ENCODE measurements around the gene ICOS. TPM values are rescaled to one million over a fixed set of nuclear protein-coding genes. Genes with fewer than 3 reads are reported as not detected.

Gene ICOS
- total and polyA plus RNA-seq, 9 of the 15 experiments (the other 6 are each of a cell fraction or from before 2014, with no cell fraction given) = not detected

DNA sequence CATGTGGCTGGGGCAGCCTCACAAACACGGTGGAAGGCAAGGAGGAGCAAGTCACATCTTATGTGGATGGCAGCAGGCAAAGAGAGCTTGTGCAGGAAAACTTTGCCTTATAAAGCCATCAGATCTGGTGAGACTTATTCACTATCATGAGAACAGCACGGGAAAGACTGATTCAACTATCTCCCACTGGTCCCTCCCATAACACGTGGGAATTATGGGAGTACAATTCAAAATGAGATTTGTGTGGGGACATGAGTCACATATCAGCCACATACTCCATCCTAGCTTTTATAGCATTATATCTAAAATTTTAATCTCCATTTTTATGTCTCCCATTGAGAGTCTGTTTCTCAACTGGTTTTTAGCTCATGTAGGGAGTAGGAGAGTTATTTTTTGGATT is 45.7 kb downstream of the ICOS start:
- BruUV-seq (replicated peaks) = no TSS peak
- intact Hi-C loops (cut with micrococcal nuclease) = no loop called here
- ATAC-seq = no peak
- TF ChIP-seq ZBTB34 (CRISPR knock-in tag; IDR thresholded peaks at IDR 0.05) (no peak), MTA2 (IDR thresholded peaks at IDR 0.05; ENCODE audit: low read depth) (no peak), THAP7 (CRISPR knock-in tag; IDR thresholded peaks at IDR 0.05) (no peak), YBX1 (IDR thresholded peaks at IDR 0.05) (no peak), BCLAF1 (IDR thresholded peaks at IDR 0.05; ENCODE audit: borderline replicate concordance in 1 of 2, control insufficient read depth in 1 of 2, low read depth in 2 of 2, low read length in 1 of 2) (no peak)
- TF ChIP-seq, protein P1, sequence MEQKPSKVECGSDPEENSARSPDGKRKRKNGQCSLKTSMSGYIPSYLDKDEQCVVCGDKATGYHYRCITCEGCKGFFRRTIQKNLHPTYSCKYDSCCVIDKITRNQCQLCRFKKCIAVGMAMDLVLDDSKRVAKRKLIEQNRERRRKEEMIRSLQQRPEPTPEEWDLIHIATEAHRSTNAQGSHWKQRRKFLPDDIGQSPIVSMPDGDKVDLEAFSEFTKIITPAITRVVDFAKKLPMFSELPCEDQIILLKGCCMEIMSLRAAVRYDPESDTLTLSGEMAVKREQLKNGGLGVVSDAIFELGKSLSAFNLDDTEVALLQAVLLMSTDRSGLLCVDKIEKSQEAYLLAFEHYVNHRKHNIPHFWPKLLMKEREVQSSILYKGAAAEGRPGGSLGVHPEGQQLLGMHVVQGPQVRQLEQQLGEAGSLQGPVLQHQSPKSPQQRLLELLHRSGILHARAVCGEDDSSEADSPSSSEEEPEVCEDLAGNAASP (IDR thresholded peaks at IDR 0.05) = no peak
- TF ChIP-seq, protein P2, sequence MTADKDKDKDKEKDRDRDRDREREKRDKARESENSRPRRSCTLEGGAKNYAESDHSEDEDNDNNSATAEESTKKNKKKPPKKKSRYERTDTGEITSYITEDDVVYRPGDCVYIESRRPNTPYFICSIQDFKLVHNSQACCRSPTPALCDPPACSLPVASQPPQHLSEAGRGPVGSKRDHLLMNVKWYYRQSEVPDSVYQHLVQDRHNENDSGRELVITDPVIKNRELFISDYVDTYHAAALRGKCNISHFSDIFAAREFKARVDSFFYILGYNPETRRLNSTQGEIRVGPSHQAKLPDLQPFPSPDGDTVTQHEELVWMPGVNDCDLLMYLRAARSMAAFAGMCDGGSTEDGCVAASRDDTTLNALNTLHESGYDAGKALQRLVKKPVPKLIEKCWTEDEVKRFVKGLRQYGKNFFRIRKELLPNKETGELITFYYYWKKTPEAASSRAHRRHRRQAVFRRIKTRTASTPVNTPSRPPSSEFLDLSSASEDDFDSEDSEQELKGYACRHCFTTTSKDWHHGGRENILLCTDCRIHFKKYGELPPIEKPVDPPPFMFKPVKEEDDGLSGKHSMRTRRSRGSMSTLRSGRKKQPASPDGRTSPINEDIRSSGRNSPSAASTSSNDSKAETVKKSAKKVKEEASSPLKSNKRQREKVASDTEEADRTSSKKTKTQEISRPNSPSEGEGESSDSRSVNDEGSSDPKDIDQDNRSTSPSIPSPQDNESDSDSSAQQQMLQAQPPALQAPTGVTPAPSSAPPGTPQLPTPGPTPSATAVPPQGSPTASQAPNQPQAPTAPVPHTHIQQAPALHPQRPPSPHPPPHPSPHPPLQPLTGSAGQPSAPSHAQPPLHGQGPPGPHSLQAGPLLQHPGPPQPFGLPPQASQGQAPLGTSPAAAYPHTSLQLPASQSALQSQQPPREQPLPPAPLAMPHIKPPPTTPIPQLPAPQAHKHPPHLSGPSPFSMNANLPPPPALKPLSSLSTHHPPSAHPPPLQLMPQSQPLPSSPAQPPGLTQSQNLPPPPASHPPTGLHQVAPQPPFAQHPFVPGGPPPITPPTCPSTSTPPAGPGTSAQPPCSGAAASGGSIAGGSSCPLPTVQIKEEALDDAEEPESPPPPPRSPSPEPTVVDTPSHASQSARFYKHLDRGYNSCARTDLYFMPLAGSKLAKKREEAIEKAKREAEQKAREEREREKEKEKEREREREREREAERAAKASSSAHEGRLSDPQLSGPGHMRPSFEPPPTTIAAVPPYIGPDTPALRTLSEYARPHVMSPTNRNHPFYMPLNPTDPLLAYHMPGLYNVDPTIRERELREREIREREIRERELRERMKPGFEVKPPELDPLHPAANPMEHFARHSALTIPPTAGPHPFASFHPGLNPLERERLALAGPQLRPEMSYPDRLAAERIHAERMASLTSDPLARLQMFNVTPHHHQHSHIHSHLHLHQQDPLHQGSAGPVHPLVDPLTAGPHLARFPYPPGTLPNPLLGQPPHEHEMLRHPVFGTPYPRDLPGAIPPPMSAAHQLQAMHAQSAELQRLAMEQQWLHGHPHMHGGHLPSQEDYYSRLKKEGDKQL (CRISPR knock-in tag; IDR thresholded peaks at IDR 0.05; ENCODE audit: borderline replicate concordance) = no peak
- TF ChIP-seq, protein P3, sequence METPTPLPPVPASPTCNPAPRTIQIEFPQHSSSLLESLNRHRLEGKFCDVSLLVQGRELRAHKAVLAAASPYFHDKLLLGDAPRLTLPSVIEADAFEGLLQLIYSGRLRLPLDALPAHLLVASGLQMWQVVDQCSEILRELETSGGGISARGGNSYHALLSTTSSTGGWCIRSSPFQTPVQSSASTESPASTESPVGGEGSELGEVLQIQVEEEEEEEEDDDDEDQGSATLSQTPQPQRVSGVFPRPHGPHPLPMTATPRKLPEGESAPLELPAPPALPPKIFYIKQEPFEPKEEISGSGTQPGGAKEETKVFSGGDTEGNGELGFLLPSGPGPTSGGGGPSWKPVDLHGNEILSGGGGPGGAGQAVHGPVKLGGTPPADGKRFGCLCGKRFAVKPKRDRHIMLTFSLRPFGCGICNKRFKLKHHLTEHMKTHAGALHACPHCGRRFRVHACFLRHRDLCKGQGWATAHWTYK (CRISPR knock-in tag; IDR thresholded peaks at IDR 0.05) = no peak

More for the DNA sequence above, 45.7 kb downstream of the ICOS start:
- Histone ChIP-seq H3K4me3 (no peak overlapping the region), H3K4me2 (ENCODE audit: insufficient read depth, low read length) (no peak overlapping the region), H4K20me1 (replicated peaks; ENCODE audit: control insufficient read depth, insufficient read depth, low read length) (no peaks in the 10 kb centered on the region), H3K9ac (ENCODE audit: insufficient read depth in 1 of 2, low read depth in 2 of 2, low read length in 2 of 2) (no peak overlapping the region), H3K9me3 (replicated peaks; ENCODE audit: control insufficient read depth, insufficient read depth, low read depth, low read length) (no peaks in the 10 kb centered on the region), H2AFZ (ENCODE audit: low read depth, low read length) (no peak overlapping the region), H3K9me1 (ENCODE audit: control insufficient read depth, insufficient read depth, low read length) (no peaks in the 10 kb centered on the region), H3K27ac (ENCODE audit: extremely low read depth, low read depth, low read length) (no peak overlapping the region), H3K36me3 (ENCODE audit: control insufficient read depth, insufficient read depth, low read length) (no peaks in the 10 kb centered on the region), H3K79me2 (ENCODE audit: control insufficient read depth, insufficient read depth, low read length) (no peaks in the 10 kb centered on the region), H3K4me1 (replicated peaks in 1 of 2; ENCODE audit: control insufficient read depth in 2 of 2, insufficient read depth in 2 of 2, low read length in 2 of 2) (no peaks in the 10 kb centered on the region), H3K27me3 (ENCODE audit: control insufficient read depth in 2 of 2, insufficient read depth in 2 of 2, low read length in 2 of 2) (no peaks in the 10 kb centered on the region)
- in situ Hi-C loops (cut with MboI) = no loop called here
- 5% methylated on average over 3 of the region's 3 CpGs for WGBS (ENCODE audit: insufficient coverage, low coverage, missing lambda C conversion rate)
- CTCF ChIA-PET (ENCODE audit: low intra/inter-chr PET ratio) = no interaction called here
- POLR2A ChIA-PET = no interaction called here
- FAIRE-seq = no peak
- no peak for DNase-seq (ENCODE audit: extremely low read depth in 1 of 4, low spot score in 3 of 4)

Data from K562 (cell line).